Measurements from ENCODE around the gene BRD3. TPM values are rescaled to one million over a fixed set of nuclear protein-coding genes. Genes with fewer than 3 reads are reported as not detected.

BRD3 gene
- total and polyA plus RNA-seq, 2 of the 8 experiments (the other 6 are each of a cell fraction or from before 2014, with no cell fraction given): 31.0 to 82.7 TPM

DNA sequence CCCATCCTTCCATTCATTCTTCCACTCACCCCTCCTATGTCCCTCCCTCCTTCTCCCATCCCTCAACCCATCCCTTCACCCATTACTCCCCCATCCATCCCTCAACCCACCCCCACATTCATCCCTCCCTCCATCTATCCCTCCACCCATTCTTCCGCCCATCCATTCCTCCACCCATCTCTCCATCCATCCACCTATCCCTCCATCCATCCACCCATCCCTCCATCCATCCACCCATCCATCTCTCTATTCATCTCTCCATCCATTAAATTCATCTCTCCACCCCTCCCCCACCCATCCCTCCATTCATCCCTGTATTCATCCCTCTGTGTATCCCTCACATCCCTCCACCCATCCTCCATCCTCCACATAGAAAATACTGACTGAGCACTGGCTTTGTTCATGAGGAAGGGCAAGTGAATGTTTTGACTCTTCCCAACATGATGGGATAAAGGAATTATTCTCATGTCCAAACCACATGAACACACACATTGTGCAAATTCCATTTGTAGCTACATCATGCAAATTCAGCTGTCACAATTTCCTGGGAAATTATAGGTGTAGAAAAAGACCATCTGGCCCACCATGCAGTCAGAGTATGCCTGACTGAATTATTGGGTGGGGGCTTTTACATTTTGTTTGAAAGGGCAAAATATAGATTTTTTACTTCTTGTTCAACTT, 68.8 kb downstream of the BRD3 start:
- H2BK12ac ChIP-seq (ENCODE audit: low read depth, low read length): no peak overlapping the region
- H3K23me2 ChIP-seq (ENCODE audit: low read depth, low read length): peaks cover 17% of the 10 kb centered on the region; the same call in 1 of the 2 replicates
- no peak overlapping the region for H2BK15ac ChIP-seq (ENCODE audit: low read length)
- no peak overlapping the region for H3K18ac ChIP-seq (ENCODE audit: extremely low read depth, low read length)
- H3K9me3 ChIP-seq (ENCODE audit: insufficient read depth in 2 of 2, low read depth in 1 of 2, low read length in 1 of 2): no peaks in the 10 kb centered on the region
- H3K27me3 ChIP-seq (replicated peaks in 1 of 4; ENCODE audit: control insufficient read depth in 3 of 4, extremely low read depth in 1 of 4, insufficient read depth in 3 of 4, low read length in 3 of 4): no peaks in the 10 kb centered on the region
- H3K27ac ChIP-seq (ENCODE audit: low read depth, low read length): no peak overlapping the region
- no peak overlapping the region for H3K4ac ChIP-seq (replicated peaks; ENCODE audit: insufficient read length, low read depth, low read length)
- ChIA-PET CTCF (ENCODE audit: partially characterized antibody) (interaction anchor here (1.2 to 2.3 kb wide), 4 partner anchors 118 to 256 kb away, joined by 3 to 9 read pairs (median 4); no protein-coding TSS in a partner anchor), POLR2A (ENCODE audit: partially characterized antibody) (no interaction called here)
- H2BK5ac ChIP-seq (ENCODE audit: low read depth, low read length): no peak overlapping the region
- H2AK5ac ChIP-seq (ENCODE audit: low read depth, low read length): no peak overlapping the region
- H4K8ac ChIP-seq (ENCODE audit: extremely low read depth, insufficient read depth, low read length): no peak overlapping the region; the same call in 1 of the 2 replicates
- no peak overlapping the region for H2BK120ac ChIP-seq (replicated peaks; ENCODE audit: low read depth, low read length)
- no peak overlapping the region for H2AFZ ChIP-seq (ENCODE audit: low read length)
- H3K56ac ChIP-seq (replicated peaks; ENCODE audit: insufficient read length, low read depth, low read length): no peak overlapping the region
- no peak overlapping the region for H3K4me2 ChIP-seq (ENCODE audit: insufficient read depth in 1 of 2, low read depth in 2 of 2, low read length in 2 of 2)
- H3K36me3 ChIP-seq (ENCODE audit: control insufficient read depth in 2 of 4, insufficient read depth in 4 of 4, low read length in 3 of 4): no peaks in the 10 kb centered on the region
- no peak for DNase-seq (ENCODE audit: low read depth in 1 of 2, low spot score in 2 of 2)
- H3K23ac ChIP-seq (ENCODE audit: insufficient read length): no peak overlapping the region
- no peaks in the 10 kb centered on the region for H3K79me2 ChIP-seq (ENCODE audit: control insufficient read depth in 1 of 2, insufficient read depth in 2 of 2, low read length in 2 of 2)
- H4K5ac ChIP-seq (ENCODE audit: insufficient read length, low read depth, low read length): no peak overlapping the region
- H2BK20ac ChIP-seq (ENCODE audit: low read length): no peak overlapping the region
- peaks cover 0 to 4% of the 10 kb centered on the region in 2 experiments for H4K20me1 ChIP-seq (replicated peaks in 1 of 2; ENCODE audit: control insufficient read depth in 1 of 2, insufficient read depth in 2 of 2, low read length in 2 of 2)
- WGBS, 2 experiments (ENCODE audit: extremely low coverage in 1 of 2, insufficient coverage in 1 of 2, insufficient read length in 1 of 2, insufficient replicate concordance in 2 of 2, low coverage in 1 of 2, low lambda C conversion rate in 2 of 2, missing lambda C conversion rate in 1 of 2): 100% methylated on average over 1 of the region's 1 CpG; no CpG with 5 or more reads in 1 of the 2 experiments
- no peaks in the 10 kb centered on the region for H3K79me1 ChIP-seq (ENCODE audit: low read depth, low read length)
- H3K14ac ChIP-seq (ENCODE audit: insufficient read length): no peak overlapping the region
- peaks cover 0 to 3% (median 1%) of the 10 kb centered on the region in 4 experiments; a peak in 4 of 7 replicates for H3K4me1 ChIP-seq (replicated peaks in 1 of 4; ENCODE audit: control insufficient read depth in 3 of 4, insufficient read depth in 4 of 4, low read length in 3 of 4)
- no peak overlapping the region for H4K91ac ChIP-seq (replicated peaks; ENCODE audit: insufficient read length, low read length)
- no peak overlapping the region for H3K4me3 ChIP-seq (ENCODE audit: extremely low read depth in 1 of 4, insufficient read depth in 2 of 4, low read depth in 3 of 4, low read length in 4 of 4)
- H3K9ac ChIP-seq (replicated peaks in 1 of 4; ENCODE audit: extremely low read depth in 1 of 4, low read depth in 3 of 4, low read length in 3 of 4): no peak overlapping the region
- FAIRE-seq: no peak
- TF ChIP-seq SAP30 (IDR thresholded peaks at IDR 0.05; ENCODE audit: insufficient read depth, insufficient replicate concordance, low read length) (no peak), TCF12 (IDR thresholded peaks at IDR 0.05; ENCODE audit: low read depth, low read length) (no peak), KDM1A (IDR thresholded peaks at IDR 0.05; ENCODE audit: borderline replicate concordance, low read length) (no peak), JUND (IDR thresholded peaks at IDR 0.05; ENCODE audit: low read length) (no peak), JUN (IDR thresholded peaks at IDR 0.05; ENCODE audit: low read depth, low read length) (no peak), CTBP2 (IDR thresholded peaks at IDR 0.05; ENCODE audit: borderline replicate concordance, insufficient read depth, insufficient read length, low read length) (no peak), EZH2 (IDR thresholded peaks at IDR 0.05; ENCODE audit: low read depth, low read length, severe bottlenecking) (no peak), KDM4A (IDR thresholded peaks at IDR 0.05; ENCODE audit: low read depth, low read length, severe bottlenecking) (no peak), SIN3A (conservative IDR thresholded peaks at IDR 0.05 in 1 of 2, IDR thresholded peaks at IDR 0.05 in 1 of 2; ENCODE audit: low read depth in 1 of 2, low read length in 2 of 2) (no peak), CBX8 (IDR thresholded peaks at IDR 0.05; ENCODE audit: borderline replicate concordance, low read depth, low read length) (no peak), BRCA1 (IDR thresholded peaks at IDR 0.05; ENCODE audit: low read depth, low read length) (no peak), TAF7 (optimal IDR thresholded peaks at IDR 0.05; ENCODE audit: borderline replicate concordance, low read depth, low read length) (no peak)
